Erythroblast (primary cell): ENCODE data around the gene PPFIBP1.

Source experiments
- GATA1 ChIP-seq: IDR thresholded peaks from 2 replicates; pipeline ENCODE4 v1.6.1; 2011; ENCODE audit warnings: low read depth, mild to moderate bottlenecking, control low read depth, low read length, moderate library complexity
- POLR2A ChIP-seq: IDR thresholded peaks from 2 replicates; pipeline ENCODE4 v1.6.1; 2011; ENCODE audit warnings: mild to moderate bottlenecking, low read length

GRCh38 chr12:27696293-27696652, 172.3 kb downstream of the PPFIBP1 start, which contains the start of gene REP15:
- TF ChIP-seq POLR2A (no peak), GATA1 (no peak)
